Neural cell (in vitro differentiated cells): Measurements from ENCODE around the gene PALD1. TPM values are rescaled to one million over a fixed set of nuclear protein-coding genes. Genes with fewer than 3 reads are reported as not detected.
"Not testable (repeated sequence)": the region's sequence is repeated elsewhere in the genome, so short reads cannot be mapped to it uniquely, and the experiment has no call there.

Experiments used
- H2AFZ ChIP-seq: fragments of 200-600, 300-800 bp; sonication (generic), shearing (Covaris generic); 2 replicates; pipeline ENCODE4 v1.6.0; 2014; ENCODE audit warnings: low read depth, mild to moderate bottlenecking, antibody characterized with exemption, low read length, moderate library complexity
- H3F3A ChIP-seq: fragments of 200-600 bp; shearing (Covaris generic); 2 replicates; pipeline ENCODE4 v1.6.1; 2016; ENCODE audit warnings: mild to moderate bottlenecking, moderate library complexity, mixed read lengths, antibody characterized with exemption, low read length; ENCODE audit not compliant: insufficient read depth, poor library complexity, severe bottlenecking
- H3K27ac ChIP-seq: fragments of 200-600, 300-800 bp; sonication (generic), shearing (Covaris generic); 2 replicates; pipeline ENCODE4 v1.5.1; 2014; ENCODE audit warnings: mild to moderate bottlenecking, low read length, moderate library complexity
- H3K27me3 ChIP-seq: fragments of 300-800, 200-600 bp; sonication (generic), shearing (Covaris generic); 2 replicates; pipeline ENCODE4 v1.6.0; 2014; ENCODE audit warnings: mild to moderate bottlenecking, low read depth, low read length, moderate library complexity; ENCODE audit not compliant: insufficient read depth
- H3K36me3 ChIP-seq: fragments of 300-800, 200-600 bp; sonication (generic), shearing (Covaris generic); 2 replicates; pipeline ENCODE4 v1.5.1; 2014; ENCODE audit warnings: mild to moderate bottlenecking, antibody characterized with exemption, low read length, moderate library complexity; ENCODE audit not compliant: insufficient read depth
- H3K4me2 ChIP-seq: fragments of 300-800, 200-600 bp; sonication (generic), shearing (Covaris generic); 2 replicates; pipeline ENCODE4 v1.6.0; 2014; ENCODE audit warnings: mild to moderate bottlenecking, low read length
- H3K4me3 ChIP-seq: fragments of 300-800, 200-600 bp; sonication (generic), shearing (Covaris generic); 2 replicates; pipeline ENCODE4 v1.5.1; 2014; ENCODE audit warnings: mild to moderate bottlenecking, low read length, moderate library complexity
- H3K79me2 ChIP-seq: fragments of 200-600 bp; shearing (Covaris generic); replicated peaks from 2 replicates; pipeline ENCODE4 v1.6.0; 2014; ENCODE audit warnings: mild to moderate bottlenecking, low read length, moderate library complexity; ENCODE audit not compliant: insufficient read depth
- H3K9ac ChIP-seq: fragments of 300-800, 200-600 bp; sonication (generic), shearing (Covaris generic); 2 replicates; pipeline ENCODE4 v1.6.1; 2016; ENCODE audit warnings: mild to moderate bottlenecking, low read length, mixed read lengths
- H3K9me2 ChIP-seq: fragments of 200-600 bp; shearing (Covaris generic); 2 replicates; pipeline ENCODE4 v1.6.1; 2016; ENCODE audit warnings: mild to moderate bottlenecking, low read length, mixed read lengths; ENCODE audit not compliant: insufficient read depth
- H3K9me3 ChIP-seq: fragments of 200-600, 300-800 bp; sonication (generic), shearing (Covaris generic); 2 replicates; pipeline ENCODE4 v1.6.1; 2016; ENCODE audit warnings: mild to moderate bottlenecking, mixed run types, low read length, moderate library complexity, mixed read lengths
- H4K20me1 ChIP-seq: fragments of 200-600 bp; shearing (Covaris generic); 2 replicates; pipeline ENCODE4 v1.6.1; 2016; ENCODE audit warnings: mild to moderate bottlenecking, mixed run types; ENCODE audit not compliant: insufficient read depth
- CTCF ChIP-seq: fragments of 450-650 bp; IDR thresholded peaks from 2 replicates; pipeline ENCODE4 v1.5.1; 2014; ENCODE audit warnings: antibody characterized with exemption, mild to moderate bottlenecking, moderate library complexity; ENCODE audit not compliant: poor library complexity, severe bottlenecking
- EP300 ChIP-seq: fragments of 450-650 bp; conservative IDR thresholded peaks from 2 replicates; pipeline ENCODE4 v1.6.1; 2014; ENCODE audit warnings: antibody characterized with exemption, mild to moderate bottlenecking, moderate library complexity; ENCODE audit not compliant: poor library complexity, severe bottlenecking
- MXI1 ChIP-seq: fragments of 450-650 bp; conservative IDR thresholded peaks from 2 replicates; pipeline ENCODE4 v1.6.1; 2014; ENCODE audit warnings: antibody characterized with exemption, mild to moderate bottlenecking; ENCODE audit not compliant: poor library complexity, severe bottlenecking
- POLR2AphosphoS5 ChIP-seq: IDR thresholded peaks from 2 replicates; pipeline ENCODE4 v1.6.1; 2012
- RAD21 ChIP-seq: fragments of 450-650 bp; conservative IDR thresholded peaks from 2 replicates; pipeline ENCODE4 v1.6.1; 2014; ENCODE audit warnings: antibody characterized with exemption, mild to moderate bottlenecking, moderate library complexity
- REST ChIP-seq: IDR thresholded peaks from 2 replicates; pipeline ENCODE4 v1.6.1; 2012; ENCODE audit warnings: borderline replicate concordance
- TAF1 ChIP-seq: IDR thresholded peaks from 2 replicates; pipeline ENCODE4 v1.6.1; 2012; ENCODE audit warnings: low read depth
- polyA plus RNA-seq: library from polyadenylated mRNA; depleted of rRNA; stranded (reverse); fragments of >200 nt; gene quantifications from 2 replicates; pipeline ENCODE4 v1.2.3, GENCODE V29; 2014

Gene PALD1
- polyA plus RNA-seq, 1 donor from 2014 or later: 1.1 TPM

GRCh38 chr10:70579234-70580002 is 100.9 kb downstream of the PALD1 start:
- TF ChIP-seq TAF1: no peak
- TF ChIP-seq MXI1: no peak
- no peaks in the 10 kb centered on the region for H3K36me3 ChIP-seq
- H3K9me3 ChIP-seq: no peaks in the 10 kb centered on the region
- H3K4me2 ChIP-seq: no peak overlapping the region
- H3F3A ChIP-seq: no peaks in the 10 kb centered on the region
- no peak overlapping the region for H3K9ac ChIP-seq
- no peaks in the 10 kb centered on the region for H3K9me2 ChIP-seq
- no peak overlapping the region for H3K27ac ChIP-seq
- no peak overlapping the region for H3K4me3 ChIP-seq
- H2AFZ ChIP-seq: no peak overlapping the region
- H3K27me3 ChIP-seq: no peaks in the 10 kb centered on the region
- H3K79me2 ChIP-seq: no peaks in the 10 kb centered on the region
- H4K20me1 ChIP-seq: no peaks in the 10 kb centered on the region

- H2AFZ ChIP-seq, H3K9ac ChIP-seq, H3K9me3 ChIP-seq, H3K27me3 ChIP-seq, H3K4me3 ChIP-seq, H3K4me2 ChIP-seq, H3K79me2 ChIP-seq, H3K9me2 ChIP-seq, H4K20me1 ChIP-seq, H3F3A ChIP-seq, H3K36me3 ChIP-seq, H3K27ac ChIP-seq: not testable (repeated sequence)
These were observed 102.6 kb downstream of the PALD1 start for GRCh38 chr10:70581176-70581575.

GRCh38 chr10:70582793-70583668 is 104.5 kb downstream of the PALD1 start:
- Histone ChIP-seq H3K79me2 (no peaks in the 10 kb centered on the region), H3K27ac (no peak overlapping the region), H3F3A (no peaks in the 10 kb centered on the region), H2AFZ (no peak overlapping the region), H3K9ac (no peak overlapping the region), H3K36me3 (no peaks in the 10 kb centered on the region), H3K4me2 (no peak overlapping the region), H3K9me2 (no peaks in the 10 kb centered on the region), H4K20me1 (no peaks in the 10 kb centered on the region), H3K4me3 (no peak overlapping the region), H3K9me3 (no peaks in the 10 kb centered on the region), H3K27me3 (no peaks in the 10 kb centered on the region)
- no peak for TF ChIP-seq CTCF
- TF ChIP-seq TAF1: no peak
- TF ChIP-seq POLR2AphosphoS5: no peak
- TF ChIP-seq MXI1: no peak
- no peak for TF ChIP-seq EP300
- TF ChIP-seq REST: no peak
- TF ChIP-seq RAD21: no peak
